H1 (cell line): ENCODE data around the gene PHKG2. TPM values are rescaled to one million over a fixed set of nuclear protein-coding genes. Genes with fewer than 3 reads are reported as not detected.

Experiments
- CTCF ChIA-PET: fragments of 300-600 bp; sonication (Branson Sonifier 250); formaldehyde crosslinking; loops from one replicate; lab custom pipeline; 2021; ENCODE audit not compliant: partially characterized antibody; lab: Charles Lee
- POLR2A ChIA-PET: fragments of 300-600 bp; sonication (Branson Sonifier 250); formaldehyde crosslinking; loops from one replicate; lab custom pipeline; 2021; ENCODE audit warnings: inconsistent platforms; ENCODE audit not compliant: partially characterized antibody; lab: Charles Lee
- DNase-seq, 2 experiments: peaks; one replicate each; pipeline versions ENCODE4 v3.0.0 to v3.0.0-alpha.2; 2010 to 2022; ENCODE audit warnings: low spot score in 2 of 2, low read depth in 1 of 2, mixed read lengths in 1 of 2
- FAIRE-seq: peaks from 2 replicates; lab custom pipeline; 2011; peaks lifted over from hg19 to GRCh38; lab: Jason Lieb, UNC
- H2AFZ ChIP-seq: 2 replicates; pipeline ENCODE4 v1.8.1; 2012; ENCODE audit warnings: low read length, inconsistent platforms
- H2AK5ac ChIP-seq: 2 replicates; pipeline ENCODE4 v1.6.1; 2013; ENCODE audit warnings: low read depth, low read length
- H2BK120ac ChIP-seq: replicated peaks from 2 replicates; pipeline ENCODE3; 2013; ENCODE audit warnings: low read depth, low read length, inconsistent platforms
- H2BK12ac ChIP-seq: 2 replicates; pipeline ENCODE4 v1.6.1; 2013; ENCODE audit warnings: low read depth, low read length
- H2BK15ac ChIP-seq: 2 replicates; pipeline ENCODE4 v1.6.1; 2013; ENCODE audit warnings: low read length
- H2BK20ac ChIP-seq: 2 replicates; pipeline ENCODE4 v1.6.1; 2013; ENCODE audit warnings: low read length
- H2BK5ac ChIP-seq: 2 replicates; pipeline ENCODE4 v1.6.1; 2013; ENCODE audit warnings: low read depth, low read length
- H3K14ac ChIP-seq: 2 replicates; pipeline ENCODE4 v1.6.1; 2013; ENCODE audit warnings: inconsistent platforms; ENCODE audit not compliant: insufficient read length
- H3K18ac ChIP-seq: 2 replicates; pipeline ENCODE4 v1.6.1; 2013; ENCODE audit warnings: low read length; ENCODE audit errors: extremely low read depth
- H3K23ac ChIP-seq: 2 replicates; pipeline ENCODE4 v1.6.1; 2013; ENCODE audit warnings: inconsistent platforms; ENCODE audit not compliant: insufficient read length
- H3K23me2 ChIP-seq: 2 replicates; pipeline ENCODE4 v1.6.1; 2013; ENCODE audit warnings: low read depth, low read length
- H3K27ac ChIP-seq: 2 replicates; pipeline ENCODE4 v1.6.1; 2011; ENCODE audit warnings: low read depth, low read length, inconsistent platforms
- H3K27me3 ChIP-seq, 4 experiments: replicated peaks in 1 of 4; 1 replicate in 1 of 4; 2 replicates in 3 of 4; pipeline versions ENCODE4 v1.6.1 to v1.8.1; 2011 to 2013; ENCODE audit warnings: low read length in 3 of 4, mild to moderate bottlenecking in 3 of 4, inconsistent platforms in 2 of 4, mixed read lengths in 2 of 4, moderate library complexity in 1 of 4; ENCODE audit not compliant: control insufficient read depth in 3 of 4, insufficient read depth in 3 of 4; ENCODE audit errors: extremely low read depth in 1 of 4
- H3K36me3 ChIP-seq, 4 experiments: 2 replicates each; pipeline versions ENCODE4 v1.6.1 to v1.8.1; 2011 to 2013; ENCODE audit warnings: mild to moderate bottlenecking in 4 of 4, low read length in 3 of 4, moderate library complexity in 2 of 4, control low read depth in 1 of 4, inconsistent platforms in 1 of 4; ENCODE audit not compliant: insufficient read depth in 4 of 4, control insufficient read depth in 2 of 4
- H3K4ac ChIP-seq: replicated peaks from 2 replicates; pipeline ENCODE3; 2013; ENCODE audit warnings: low read length, low read depth, mixed read lengths, inconsistent platforms; ENCODE audit not compliant: insufficient read length
- H3K4me1 ChIP-seq, 4 experiments: replicated peaks in 1 of 4; 1 replicate in 1 of 4; 2 replicates in 3 of 4; pipeline versions ENCODE4 v1.6.1 to v1.8.1; 2011 to 2013; ENCODE audit warnings: low read length in 3 of 4, inconsistent platforms in 2 of 4, mixed read lengths in 1 of 4; ENCODE audit not compliant: insufficient read depth in 4 of 4, control insufficient read depth in 3 of 4
- H3K4me2 ChIP-seq, 2 experiments: 2 replicates each; pipeline versions ENCODE4 v1.6.1 to v1.8.1; 2011 to 2013; ENCODE audit warnings: low read depth in 2 of 2, low read length in 2 of 2, control low read depth in 1 of 2, inconsistent platforms in 1 of 2, mild to moderate bottlenecking in 1 of 2; ENCODE audit not compliant: insufficient read depth in 1 of 2
- H3K4me3 ChIP-seq, 4 experiments: fragments of 200-600, 300-600 bp in 1 of 4; sonication (generic), shearing (Covaris generic), sonication (Bioruptor Twin) in 1 of 4; 2 replicates each; pipeline versions ENCODE4 v1.5.1 to v1.8.1; 2011 to 2016; ENCODE audit warnings: low read length in 4 of 4, low read depth in 3 of 4, control low read depth in 2 of 4, inconsistent platforms in 2 of 4, mild to moderate bottlenecking in 2 of 4, mixed read lengths in 1 of 4, moderate library complexity in 1 of 4; ENCODE audit not compliant: insufficient read depth in 2 of 4; ENCODE audit errors: extremely low read depth in 1 of 4
- H3K56ac ChIP-seq: replicated peaks from 2 replicates; pipeline ENCODE3; 2013; ENCODE audit warnings: low read depth, mild to moderate bottlenecking, mixed read lengths, low read length, inconsistent platforms; ENCODE audit not compliant: insufficient read length
- H3K79me1 ChIP-seq: 2 replicates; pipeline ENCODE4 v1.6.1; 2013; ENCODE audit warnings: low read depth, low read length, control low read depth
- H3K79me2 ChIP-seq, 2 experiments: 2 replicates each; pipeline versions ENCODE4 v1.6.1 to v1.8.1; 2012 to 2013; ENCODE audit warnings: low read length in 2 of 2, mild to moderate bottlenecking in 2 of 2, inconsistent platforms in 1 of 2; ENCODE audit not compliant: insufficient read depth in 2 of 2, control insufficient read depth in 1 of 2
- H3K9ac ChIP-seq, 4 experiments: replicated peaks in 1 of 4; 1 replicate in 1 of 4; 2 replicates in 3 of 4; pipeline versions ENCODE4 v1.6.1 to v1.8.1; 2011 to 2013; ENCODE audit warnings: low read depth in 3 of 4, low read length in 3 of 4, control low read depth in 2 of 4, mild to moderate bottlenecking in 2 of 4, moderate library complexity in 2 of 4, inconsistent platforms in 1 of 4; ENCODE audit errors: extremely low read depth in 1 of 4
- H3K9me3 ChIP-seq, 2 experiments: 2 replicates each; pipeline versions ENCODE4 v1.6.1 to v1.8.1; 2012 to 2013; ENCODE audit warnings: mild to moderate bottlenecking in 2 of 2, moderate library complexity in 2 of 2, control low read depth in 1 of 2, inconsistent platforms in 1 of 2, low read depth in 1 of 2, low read length in 1 of 2, mixed read lengths in 1 of 2; ENCODE audit not compliant: insufficient read depth in 2 of 2
- H4K20me1 ChIP-seq, 2 experiments: replicated peaks in 1 of 2; 2 replicates each; pipeline versions ENCODE3 to v1.8.1; 2011 to 2013; ENCODE audit warnings: inconsistent platforms in 2 of 2, low read length in 2 of 2, mild to moderate bottlenecking in 1 of 2; ENCODE audit not compliant: insufficient read depth in 2 of 2, control insufficient read depth in 1 of 2
- H4K5ac ChIP-seq: 2 replicates; pipeline ENCODE4 v1.6.1; 2013; ENCODE audit warnings: low read length, low read depth, mixed read lengths, inconsistent platforms; ENCODE audit not compliant: insufficient read length
- H4K8ac ChIP-seq: 2 replicates; pipeline ENCODE4 v1.8.0; 2013; ENCODE audit warnings: mild to moderate bottlenecking, moderate library complexity, low read length, inconsistent platforms; ENCODE audit not compliant: insufficient read depth; ENCODE audit errors: extremely low read depth
- H4K91ac ChIP-seq: replicated peaks from 2 replicates; pipeline ENCODE3; 2013; ENCODE audit warnings: low read length, mixed read lengths, inconsistent platforms; ENCODE audit not compliant: insufficient read length
- SIX5 ChIP-seq: IDR thresholded peaks from 2 replicates; pipeline ENCODE4 v1.6.1; 2011; ENCODE audit warnings: mild to moderate bottlenecking, low read depth, low read length
- WGBS, 2 experiments: shearing (Covaris generic) in 1 of 2; methylation state at CpG; one replicate each; pipeline versions ENCODE4 v1.1.6 to v1.1.7; 2013 to 2015; ENCODE audit warnings: low lambda C conversion rate in 2 of 2, mixed read lengths in 2 of 2, inconsistent platforms in 1 of 2, low coverage in 1 of 2, missing lambda C conversion rate in 1 of 2; ENCODE audit not compliant: insufficient replicate concordance in 2 of 2, insufficient coverage in 1 of 2, insufficient read length in 1 of 2; ENCODE audit errors: extremely low coverage in 1 of 2, missing lambda C conversion rate in 1 of 2; 5-methylcytosine and 5-hydroxymethylcytosine counted together
- polyA plus RNA-seq, 7 experiments: library from polyadenylated mRNA; depleted of rRNA in 3 of 7; stranded (reverse) in 5 of 7; unstranded in 2 of 7; fragments of >200 nt in 5 of 7; fragments of 200-250 nt in 2 of 7; gene quantifications; 1 replicate in 5 of 7; 2 replicates in 1 of 7; 4 replicates in 1 of 7; pipeline versions ENCODE4 v1.2.1 to v1.2.3, GENCODE V29; 2011 to 2013; ENCODE audit warnings: missing spikeins in 2 of 7, mixed read lengths in 2 of 7
- total RNA-seq: library from RNA; stranded (reverse); fragmentation: NEBNext Ultra II Directional; extraction: Animal tissue kit (Norgen Biotek cat#: 25700); gene quantifications from 2 replicates; pipeline ENCODE4 v1.2.1, GENCODE V29; 2021

The PHKG2 gene
- total and polyA plus RNA-seq, 2 of the 8 experiments (the other 6 are each of a cell fraction or from before 2014, with no cell fraction given) = 36.0 to 53.4 TPM

DNA sequence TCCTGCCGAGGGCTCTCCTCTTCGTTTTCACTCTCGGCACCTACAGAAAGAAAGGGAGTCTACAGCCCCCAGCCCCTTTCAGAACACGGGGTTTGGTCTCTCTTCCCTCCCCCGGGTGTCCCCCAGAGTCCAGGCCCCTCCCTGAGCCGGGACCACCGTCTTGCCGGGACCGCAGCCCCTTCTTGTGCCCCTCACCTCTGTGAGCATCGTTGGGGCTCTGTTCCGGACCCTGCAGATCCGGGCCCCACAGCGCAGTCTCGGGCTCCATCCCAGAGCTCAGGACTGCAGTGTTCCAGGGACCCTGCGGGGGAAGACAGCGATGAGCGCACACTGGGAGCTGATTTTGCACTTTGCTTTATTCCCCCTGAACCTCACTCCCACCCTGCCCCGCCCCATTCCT is 36.0 kb downstream of the PHKG2 start:
- Histone ChIP-seq H3K4ac (no peak overlapping the region), H3K4me1 (peaks cover 0 to 8% (median 0%) of the 10 kb centered on the region in 4 experiments; a peak in 2 of 7 replicates), H2BK120ac (no peak overlapping the region), H4K91ac (no peak overlapping the region), H4K5ac (no peak overlapping the region), H2AFZ (no peak overlapping the region), H3K4me3 (no peak overlapping the region), H4K20me1 (no peaks in the 10 kb centered on the region), H3K18ac (no peak overlapping the region), H2AK5ac (no peak overlapping the region), H3K79me2 (peaks cover 0 to 17% of the 10 kb centered on the region in 2 experiments; a peak in 2 of 4 replicates), H3K27ac (no peak overlapping the region), H3K56ac (no peak overlapping the region), H3K23me2 (peaks cover 9% of the 10 kb centered on the region; the same call in 1 of the 2 replicates), H3K9me3 (no peaks in the 10 kb centered on the region), H2BK12ac (no peak overlapping the region), H3K27me3 (no peaks in the 10 kb centered on the region; a peak in 1 of 7 replicates), H3K36me3 (peaks cover 11 to 25% (median 17%) of the 10 kb centered on the region in 4 experiments; a peak in 6 of 8 replicates), H3K14ac (no peak overlapping the region), H4K8ac (no peak overlapping the region), H3K9ac (no peak overlapping the region)
- FAIRE-seq = no peak
- CTCF ChIA-PET = interaction anchor here (0.6 to 2.7 kb wide), 6 partner anchors 21 to 151 kb away, joined by 3 to 17 read pairs (median 4); no protein-coding TSS in a partner anchor
- WGBS, 2 experiments = 93% methylated on average over 11 of the region's 18 CpGs; no CpG with 5 or more reads in 1 of the 2 experiments
- POLR2A ChIA-PET = interaction anchor here (1.0 to 2.7 kb wide), 4 partner anchors 10 to 22 kb away, joined by 3 to 14 read pairs (median 8); no protein-coding TSS in a partner anchor
- no peak for TF ChIP-seq SIX5
- TF ChIP-seq, all 59 proteins: peak for 0
- no peak overlapping the region for H3K23ac ChIP-seq
- H2BK20ac ChIP-seq = no peak overlapping the region
- H2BK5ac ChIP-seq = no peak overlapping the region
- DNase-seq = no peak
- H3K79me1 ChIP-seq = peaks cover 9% of the 10 kb centered on the region
- no peak overlapping the region for H2BK15ac ChIP-seq
- no peak overlapping the region for H3K4me2 ChIP-seq
